RKO (cell line): ENCODE data around the gene TMEM33.

Experiments
- DNase-seq: peaks from one replicate; pipeline ENCODE4 v3.0.0-alpha.2; 2016; ENCODE audit warnings: low spot score

TMEM33 gene

DNA sequence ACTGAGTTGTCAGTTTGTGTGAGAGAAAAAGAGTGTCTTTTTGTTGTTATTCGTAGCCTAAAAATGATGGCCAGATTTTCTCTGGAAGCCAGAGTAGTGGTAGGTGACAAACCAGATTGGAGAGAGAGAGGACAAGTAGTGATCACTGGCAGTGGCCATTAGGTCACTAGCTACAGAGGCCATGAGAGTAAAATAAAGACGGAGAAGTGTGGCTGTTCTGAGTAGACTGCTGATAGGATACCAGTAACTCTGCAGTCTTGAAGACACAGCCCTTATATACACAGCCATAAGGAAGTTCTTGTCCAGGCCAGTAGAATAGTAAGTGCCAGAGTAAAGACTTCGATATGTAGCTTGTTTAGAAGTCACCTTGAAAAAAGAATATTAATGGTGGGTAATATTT lies 62.8 kb downstream of the TMEM33 start:
- no peak for DNase-seq

DNA sequence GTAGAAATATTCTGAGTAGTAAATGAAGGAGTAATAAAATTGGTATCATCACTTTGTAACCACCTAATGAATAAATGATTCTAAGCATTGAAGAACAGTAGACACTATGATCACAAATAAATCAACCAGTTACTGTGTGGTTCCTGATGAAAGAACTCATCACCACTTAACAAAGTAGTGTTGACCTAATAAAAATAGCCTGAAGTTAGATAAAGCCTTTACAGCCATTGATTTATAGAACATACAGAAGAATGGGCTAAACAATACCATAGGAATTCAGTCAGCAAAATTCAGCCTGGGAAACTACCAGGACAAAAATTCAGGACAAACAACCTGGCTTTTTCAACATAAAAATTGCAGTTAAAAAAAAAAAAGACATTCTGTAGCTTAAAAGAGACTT lies 64.1 kb downstream of the TMEM33 start:
- DNase-seq = no peak

DNA sequence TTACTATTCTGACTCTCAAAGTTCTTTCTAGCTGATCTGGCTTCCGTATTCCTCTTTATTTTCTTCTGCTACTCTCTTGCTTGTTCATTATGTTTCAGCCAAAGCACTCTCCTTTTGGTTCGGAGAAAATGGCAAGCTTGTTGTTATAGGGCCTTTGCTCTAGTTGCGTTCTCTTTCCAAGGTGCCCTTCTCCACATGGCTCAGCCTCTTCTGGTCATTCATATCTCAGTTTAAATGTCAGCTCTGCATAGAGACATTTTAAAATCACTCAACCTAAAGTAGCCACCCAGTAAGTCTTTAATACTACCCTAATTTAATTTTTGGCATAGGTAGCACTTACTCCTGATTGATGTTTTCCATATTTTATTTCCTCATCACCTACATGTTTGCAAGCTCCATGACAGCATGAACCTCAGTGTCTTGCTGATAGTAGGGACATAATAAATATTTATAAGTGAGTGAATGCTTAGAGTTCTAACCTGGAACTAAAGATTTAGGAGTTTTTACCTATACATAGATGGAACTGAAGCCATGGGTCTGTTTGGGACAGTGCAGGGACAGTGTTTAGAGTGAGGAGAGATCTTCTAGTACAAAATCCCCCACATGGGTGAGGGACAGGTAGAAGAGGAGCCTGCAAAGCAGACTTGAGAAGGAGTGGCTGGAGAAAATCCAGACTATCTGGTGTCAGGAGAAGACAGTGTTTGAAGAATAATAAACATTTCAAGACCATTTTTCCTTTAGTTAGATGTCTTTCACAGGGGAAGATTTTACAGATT lies 73.0 kb downstream of the TMEM33 start:
- no peak for DNase-seq
